NCI-H82 treated with DMSO at 0.1 percent for 48 hours (cell line): ENCODE results near the gene FRMD1.
"Not testable (repeated sequence)": the region's sequence is repeated elsewhere in the genome, so short reads cannot be mapped to it uniquely, and the experiment has no call there.

Experiments used
- DNase-seq: peaks from one replicate; lab custom pipeline; 2025; ENCODE audit not compliant: unreplicated experiment; lab: John Stamatoyannopoulos, UW

FRMD1 gene

GRCh38 chr6:168080393-168081077 lies 1.5 kb upstream of the FRMD1 start:
- DNase-seq, result no peak

DNA sequence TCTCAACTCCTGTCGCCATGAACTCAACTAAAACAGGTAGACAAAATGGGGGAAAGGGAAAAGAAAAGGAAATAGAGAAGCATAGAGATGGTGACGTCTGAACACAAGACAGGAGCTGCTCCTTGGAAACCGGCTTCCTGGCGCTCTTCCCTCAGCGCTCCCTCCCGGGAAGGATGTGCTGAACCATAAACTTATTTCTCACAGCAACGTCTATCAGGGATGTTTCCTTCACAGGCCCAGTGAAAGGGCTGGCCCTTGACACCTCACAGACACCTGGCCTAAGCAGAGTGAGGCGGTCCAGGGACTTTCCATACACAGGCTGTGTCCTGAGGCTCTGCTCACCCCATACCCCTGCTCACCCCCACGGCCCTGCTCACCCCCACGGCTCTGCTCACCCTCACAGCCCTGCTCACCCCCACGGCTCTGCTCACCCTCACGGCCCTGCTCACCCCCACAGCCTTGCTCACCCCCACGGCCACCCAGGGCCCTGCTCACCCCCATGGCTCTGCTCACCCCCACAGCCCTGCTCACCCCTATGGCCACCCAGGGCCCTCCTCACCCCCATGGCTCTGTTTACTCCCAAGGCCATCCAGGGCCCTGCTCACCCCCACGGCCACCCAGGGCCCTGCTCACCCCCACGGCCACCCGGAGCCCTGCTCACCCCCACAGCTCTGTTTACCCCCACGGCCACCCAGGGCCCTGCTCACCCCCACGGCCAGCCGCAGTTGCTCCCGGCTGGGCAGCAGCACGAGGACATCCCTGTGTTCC lies 653 bp downstream of the FRMD1 start:
- DNase-seq, result no peak

DNA sequence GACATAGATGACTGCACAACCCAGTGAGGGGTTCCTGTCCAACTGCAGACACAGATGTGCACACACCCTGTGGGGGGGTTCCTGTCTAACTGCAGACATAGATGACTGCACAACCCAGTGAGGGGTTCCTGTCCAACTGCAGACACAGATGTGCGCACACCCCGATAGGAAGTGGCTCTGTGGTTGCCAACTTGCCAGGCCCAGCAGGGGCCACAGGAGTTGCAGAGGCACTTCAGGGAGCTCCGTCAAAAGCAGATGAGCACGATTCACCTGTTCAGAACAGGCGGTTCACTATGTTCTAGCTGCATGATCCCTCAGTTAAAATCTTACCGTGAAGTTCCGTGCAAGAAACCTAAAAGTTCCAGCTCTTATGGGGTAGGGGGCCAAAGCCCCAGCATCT lies 1.6 kb downstream of the FRMD1 start:
- not testable (repeated sequence) for DNase-seq

DNA sequence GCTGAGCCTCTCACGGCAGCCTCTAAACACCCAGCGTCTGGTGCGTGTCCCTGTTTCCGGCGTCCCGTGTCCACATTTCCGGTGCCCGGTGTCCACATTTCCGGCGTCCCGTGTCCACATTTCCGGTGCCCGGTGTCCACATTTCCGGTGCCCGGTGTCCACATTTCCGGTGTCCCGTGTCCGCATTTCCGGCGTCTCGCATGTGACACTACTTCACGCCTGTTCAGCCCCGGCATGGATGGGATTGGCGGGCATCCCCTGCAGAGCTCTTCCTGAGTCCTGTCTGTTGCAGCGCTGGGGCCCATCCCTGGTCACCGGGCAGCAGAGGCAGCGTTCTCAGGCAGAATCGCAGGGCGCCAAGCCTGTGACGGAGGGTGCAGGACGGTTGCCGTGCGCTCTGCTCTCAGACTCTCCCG lies 3.2 kb downstream of the FRMD1 start:
- no peak for DNase-seq

- no peak for DNase-seq
Measured at GRCh38 chr6:168075216-168075615, 3.8 kb downstream of the FRMD1 start.

- DNase-seq, result no peak
Measured at GRCh38 chr6:168073937-168074730, 4.9 kb downstream of the FRMD1 start.

GRCh38 chr6:168072730-168073129 lies 6.3 kb downstream of the FRMD1 start:
- no peak for DNase-seq

GRCh38 chr6:168072261-168072660 lies 6.8 kb downstream of the FRMD1 start:
- DNase-seq, result no peak

GRCh38 chr6:168071620-168072019 lies 7.4 kb downstream of the FRMD1 start:
- DNase-seq, result no peak

GRCh38 chr6:168070804-168071203 lies 8.2 kb downstream of the FRMD1 start:
- no peak for DNase-seq

GRCh38 chr6:168067081-168067759 lies 11.8 kb downstream of the FRMD1 start:
- DNase-seq, result no peak

- no peak for DNase-seq
Measured at GRCh38 chr6:168064226-168064807, 14.7 kb downstream of the FRMD1 start.

DNA sequence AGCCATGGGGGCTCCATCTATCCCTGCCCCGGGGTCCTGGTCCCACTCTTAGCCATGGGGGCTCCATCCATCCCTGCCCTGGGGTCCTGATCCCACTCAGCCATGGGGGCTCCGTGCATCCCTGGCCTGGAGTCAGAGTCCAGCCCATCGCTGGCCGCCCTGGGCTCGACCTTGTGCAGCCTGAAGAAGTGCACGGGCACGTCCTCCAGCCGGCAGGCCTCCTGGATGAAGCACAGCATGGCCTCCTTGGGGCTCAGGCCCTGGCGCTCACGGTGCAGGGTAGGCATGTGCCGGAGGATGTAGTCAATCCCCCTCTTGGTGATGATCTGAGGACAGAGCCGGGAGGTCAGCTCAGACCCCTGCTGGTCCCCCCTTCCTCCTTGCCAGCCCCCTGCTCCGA lies 15.6 kb downstream of the FRMD1 start:
- DNase-seq, result no peak

GRCh38 chr6:168062346-168063289 lies 16.4 kb downstream of the FRMD1 start:
- DNase-seq, result no peak

GRCh38 chr6:168061269-168062210 lies 17.5 kb downstream of the FRMD1 start:
- no peak for DNase-seq

- no peak for DNase-seq
Measured at GRCh38 chr6:168060521-168060931, 18.5 kb downstream of the FRMD1 start.

DNA sequence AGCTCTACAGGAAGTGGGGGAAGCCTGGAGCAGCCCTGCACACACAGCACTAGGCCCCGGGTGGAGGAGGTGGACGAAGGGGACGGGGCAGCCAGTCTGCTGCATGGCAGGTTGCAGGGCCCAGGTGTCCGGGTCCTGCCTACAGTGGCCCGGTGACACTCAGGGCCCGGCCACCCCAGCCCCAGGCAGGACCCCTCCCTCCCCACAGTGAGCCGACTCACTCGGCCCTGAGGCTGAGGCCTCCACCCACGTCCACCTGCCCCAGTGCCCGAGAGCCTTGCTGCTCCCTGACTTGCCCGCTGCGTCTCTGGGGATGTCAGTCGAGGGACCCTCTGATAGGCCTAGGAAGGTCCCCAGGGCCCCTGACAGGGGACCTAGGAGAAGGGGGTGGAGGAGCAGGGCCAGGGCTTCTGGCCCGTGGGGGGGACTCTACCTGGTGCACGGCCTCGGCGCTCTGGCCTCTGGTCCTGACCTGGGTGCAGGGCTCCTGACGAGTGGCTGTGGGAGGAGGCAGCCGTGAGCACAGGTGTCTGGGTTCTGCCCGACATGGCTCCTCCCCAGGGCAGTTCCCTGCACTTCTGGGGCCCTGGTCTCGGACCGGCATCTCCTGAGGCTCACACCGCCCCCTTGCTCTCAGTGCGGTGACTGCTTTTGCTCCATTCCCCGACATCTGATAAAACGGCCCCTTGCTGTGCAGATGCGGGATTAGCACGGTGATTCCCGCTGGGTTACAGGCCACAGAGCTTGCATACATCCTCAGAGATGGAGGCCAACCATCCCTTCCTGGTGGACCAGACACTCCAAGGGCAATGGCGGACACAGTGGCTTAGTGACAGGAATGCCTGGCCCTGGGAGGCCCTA lies 20.1 kb downstream of the FRMD1 start:
- DNase-seq, result no peak

DNA sequence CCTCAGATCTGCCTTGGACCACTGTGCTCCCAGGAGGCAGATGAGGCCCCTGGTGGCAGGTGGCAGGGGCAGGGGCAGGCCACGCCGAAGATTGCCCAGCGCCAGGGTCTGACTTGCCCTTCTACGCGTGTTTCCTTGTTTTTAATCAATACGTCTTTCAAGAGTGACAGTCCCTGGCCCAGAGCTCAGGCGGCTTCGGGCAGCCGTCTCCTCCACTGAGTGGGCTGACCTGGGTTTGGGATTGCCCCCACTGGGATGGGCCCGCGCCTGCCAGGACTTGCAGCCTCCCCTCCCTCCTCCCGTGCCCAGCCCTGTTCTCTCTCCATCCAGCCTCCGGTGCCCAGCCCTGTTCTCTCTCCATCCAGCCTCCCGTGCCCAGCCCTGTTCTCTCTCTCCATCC lies 21.2 kb downstream of the FRMD1 start:
- DNase-seq, result no peak
